Amniotic stem cell (primary cell): ENCODE results near the gene TRIM9.
A peak's percentile ranks its signal among the peaks of the same experiment; 100 is the strongest.

Experiments used
- DNase-seq: peaks from one replicate; lab custom pipeline; 2025; lab: John Stamatoyannopoulos, UW

The TRIM9 gene

GRCh38 chr14:51056421-51056820 is 38.5 kb downstream of the TRIM9 start:
- no peak for DNase-seq

DNA sequence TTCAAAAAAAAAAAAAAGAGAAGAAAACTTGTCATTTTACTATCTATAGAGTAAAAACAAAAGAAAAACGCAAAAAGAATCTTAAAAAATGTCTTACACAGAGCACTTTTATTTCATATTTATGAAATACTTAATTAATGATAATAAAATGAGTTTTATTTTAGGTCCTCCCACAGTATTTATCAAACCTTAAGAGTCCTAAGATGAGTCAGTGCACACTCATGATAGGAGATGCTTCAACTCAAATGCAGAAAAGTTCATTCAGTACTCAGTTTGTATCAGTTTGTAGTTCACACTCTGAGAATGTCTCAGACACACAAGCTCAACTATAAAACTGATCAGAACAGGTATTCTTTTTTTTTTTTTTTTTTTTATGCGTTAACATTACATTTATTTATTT is 41.7 kb downstream of the TRIM9 start:
- no peak for DNase-seq

- DNase-seq: no peak
Observed at GRCh38 chr14:51044961-51045360, 49.9 kb downstream of the TRIM9 start.

- no peak for DNase-seq
Observed at GRCh38 chr14:51041883-51042282, 53.0 kb downstream of the TRIM9 start.

- no peak for DNase-seq
Observed at GRCh38 chr14:51041108-51041531, 53.8 kb downstream of the TRIM9 start.

DNA sequence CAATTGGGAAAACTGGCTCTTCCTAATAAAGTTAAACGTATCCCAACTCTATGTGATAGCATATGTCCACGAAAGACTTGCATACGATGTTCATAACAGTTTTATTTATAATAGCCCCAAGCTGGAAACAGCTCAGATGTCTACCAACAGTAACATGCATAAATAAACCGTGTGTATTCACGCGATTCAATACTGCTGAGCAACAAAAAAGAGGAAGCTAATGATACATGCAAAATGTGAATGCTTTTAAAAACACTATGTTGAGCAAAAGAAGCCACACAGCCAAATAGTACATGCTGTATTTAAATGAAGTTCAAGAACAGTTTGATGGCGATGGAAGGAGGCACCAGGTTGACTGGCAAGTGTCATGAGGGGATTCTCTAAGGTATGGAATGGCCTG is 55.7 kb downstream of the TRIM9 start:
- DNase-seq: no peak

- DNase-seq: no peak
Observed at GRCh38 chr14:51035611-51036192, 59.2 kb downstream of the TRIM9 start.

GRCh38 chr14:51028851-51029754 is 65.8 kb downstream of the TRIM9 start:
- no peak for DNase-seq

- no peak for DNase-seq
Observed at GRCh38 chr14:51028361-51028760, 66.5 kb downstream of the TRIM9 start.

- DNase-seq: no peak
Observed at GRCh38 chr14:51024377-51024776, 70.5 kb downstream of the TRIM9 start.

DNA sequence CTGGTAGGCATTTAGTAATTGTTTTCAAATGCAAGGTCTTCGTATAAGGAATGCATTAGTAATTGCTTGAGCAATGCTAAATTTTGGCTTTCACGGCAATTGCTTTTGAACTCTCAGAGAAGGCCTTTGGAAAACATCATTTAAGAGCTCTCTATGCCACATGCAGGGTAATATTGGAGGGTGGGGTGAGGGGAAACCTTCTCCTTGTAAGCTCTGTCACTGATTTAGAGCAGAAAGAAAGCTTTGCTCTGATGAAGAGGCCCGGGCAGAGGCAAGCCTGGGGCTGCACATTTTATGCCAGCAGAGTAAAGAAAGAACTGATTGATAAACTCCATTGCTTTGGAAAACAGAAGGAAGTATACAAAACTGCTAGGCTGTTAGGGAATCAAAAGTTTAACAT is 70.9 kb downstream of the TRIM9 start:
- DNase-seq: no peak

DNA sequence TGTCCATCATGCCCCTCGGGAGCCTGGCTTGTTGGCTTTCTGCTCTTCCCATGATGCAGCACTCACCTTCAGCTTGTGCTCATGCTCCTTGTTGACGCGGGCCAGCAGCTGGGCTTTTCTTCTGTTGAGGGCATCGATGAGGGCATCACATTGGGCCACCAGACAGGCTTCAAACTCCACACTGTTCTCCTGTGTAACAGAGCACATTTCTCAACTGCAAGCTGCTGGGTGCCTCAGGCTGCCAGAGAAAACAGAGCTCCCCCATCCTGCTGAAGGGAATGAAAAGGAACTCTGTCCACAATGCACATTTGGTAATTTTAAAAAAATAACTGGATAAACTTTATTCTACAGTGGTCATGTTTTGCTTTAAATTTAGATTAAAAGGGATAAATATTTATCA is 72.1 kb downstream of the TRIM9 start:
- DNase-seq: no peak

GRCh38 chr14:51020024-51020710 is 74.7 kb downstream of the TRIM9 start:
- DNase-seq: no peak

DNA sequence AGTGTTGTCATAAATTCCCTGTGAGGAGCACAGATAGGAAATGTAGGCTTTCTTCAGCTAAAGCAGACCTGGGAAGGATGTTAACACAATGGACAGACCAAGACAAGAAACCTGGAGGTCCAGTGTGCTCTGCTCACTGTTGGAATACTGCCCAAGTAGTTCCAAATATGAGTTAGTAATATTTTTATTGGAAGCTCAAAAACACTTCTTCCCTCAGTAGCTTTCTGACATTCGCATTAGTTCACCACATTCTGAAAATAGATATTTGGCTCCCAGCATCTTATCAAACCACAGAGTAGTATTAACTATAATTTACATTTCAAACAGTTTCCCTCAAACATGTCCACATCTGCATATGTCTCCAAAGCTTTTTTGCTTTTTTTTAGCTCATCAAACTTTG is 75.8 kb downstream of the TRIM9 start:
- no peak for DNase-seq

DNA sequence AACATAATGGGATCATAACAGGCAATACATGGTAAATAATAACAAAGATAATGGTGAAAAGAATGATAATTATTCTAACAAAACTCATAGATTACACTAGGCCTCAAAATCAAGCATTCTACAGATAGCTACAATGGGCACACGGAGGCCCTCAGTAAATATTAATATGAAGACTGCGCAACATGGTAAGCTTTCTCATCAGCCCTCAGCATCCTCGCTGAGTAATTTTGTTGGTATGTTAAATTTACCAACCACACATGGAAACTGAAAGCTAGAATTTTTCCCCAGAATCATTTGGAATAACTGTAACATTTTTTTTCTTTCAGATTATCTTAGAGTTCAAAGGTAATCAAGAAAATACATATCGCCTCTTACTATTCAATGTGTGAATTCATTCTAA is 76.4 kb downstream of the TRIM9 start:
- no peak for DNase-seq

- no peak for DNase-seq
Observed at GRCh38 chr14:51014625-51015024, 80.3 kb downstream of the TRIM9 start.

DNA sequence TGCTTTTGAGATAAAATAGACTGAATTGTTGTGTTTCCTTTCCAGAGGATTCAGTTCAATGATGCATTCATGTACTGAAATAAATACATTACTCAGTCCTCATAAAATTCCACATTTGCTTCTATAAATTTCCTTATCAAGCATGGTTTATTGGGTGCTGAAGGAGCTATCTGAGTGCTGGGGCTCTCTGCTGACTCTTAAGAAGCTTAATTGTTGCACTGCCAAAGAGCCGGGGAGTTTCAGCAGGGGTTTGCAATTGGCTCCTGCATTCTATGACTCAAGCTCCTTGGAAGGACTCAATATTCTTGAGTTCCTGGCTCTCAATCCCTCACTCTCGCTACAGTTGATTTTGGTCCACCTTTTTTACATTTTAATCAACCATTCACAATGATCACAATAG is 80.8 kb downstream of the TRIM9 start:
- no peak for DNase-seq

GRCh38 chr14:51012055-51012454 is 82.8 kb downstream of the TRIM9 start:
- no peak for DNase-seq

- no peak for DNase-seq
Observed at GRCh38 chr14:51008446-51008845, 86.5 kb downstream of the TRIM9 start.

DNA sequence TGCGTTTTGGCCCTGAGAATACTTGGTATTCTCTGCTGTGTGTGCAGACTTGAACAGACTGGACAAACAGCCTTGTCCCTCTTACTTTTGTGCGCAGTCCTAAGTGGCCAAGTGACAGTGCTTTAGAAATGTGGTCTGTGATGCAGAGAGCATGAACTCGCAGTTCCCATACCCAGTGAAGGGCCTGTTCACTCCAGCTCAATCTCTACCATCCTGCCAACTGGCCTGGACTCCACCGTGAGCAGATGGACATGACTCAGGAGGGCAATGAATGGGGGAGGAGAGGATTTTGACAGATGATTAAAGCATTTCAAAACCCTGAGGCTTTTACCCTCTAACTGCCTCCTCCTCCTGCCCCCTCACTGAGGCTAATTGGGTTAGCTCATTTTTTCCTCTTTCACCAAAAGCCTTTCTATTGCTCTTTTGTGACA is 88.1 kb downstream of the TRIM9 start:
- peak; percentile 23 for DNase-seq

DNA sequence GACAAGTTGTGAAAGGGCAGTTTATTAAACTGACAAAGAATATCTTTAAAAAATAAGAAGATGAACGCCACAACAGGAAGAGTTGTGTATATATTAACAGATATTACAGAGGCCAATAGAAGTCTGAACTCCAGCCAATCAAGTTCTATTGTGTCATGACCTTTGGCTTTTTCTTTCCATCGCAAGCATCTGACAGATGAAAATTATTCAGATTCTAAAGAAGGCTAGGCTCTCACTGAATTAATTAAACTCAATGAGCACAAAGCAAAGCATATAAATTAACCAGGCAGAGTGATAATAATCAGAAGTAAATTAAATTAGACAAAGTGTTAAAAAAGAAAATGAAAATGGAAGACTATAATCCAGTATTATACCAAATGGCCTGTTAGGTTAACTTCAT is 88.6 kb downstream of the TRIM9 start:
- DNase-seq: no peak

DNA sequence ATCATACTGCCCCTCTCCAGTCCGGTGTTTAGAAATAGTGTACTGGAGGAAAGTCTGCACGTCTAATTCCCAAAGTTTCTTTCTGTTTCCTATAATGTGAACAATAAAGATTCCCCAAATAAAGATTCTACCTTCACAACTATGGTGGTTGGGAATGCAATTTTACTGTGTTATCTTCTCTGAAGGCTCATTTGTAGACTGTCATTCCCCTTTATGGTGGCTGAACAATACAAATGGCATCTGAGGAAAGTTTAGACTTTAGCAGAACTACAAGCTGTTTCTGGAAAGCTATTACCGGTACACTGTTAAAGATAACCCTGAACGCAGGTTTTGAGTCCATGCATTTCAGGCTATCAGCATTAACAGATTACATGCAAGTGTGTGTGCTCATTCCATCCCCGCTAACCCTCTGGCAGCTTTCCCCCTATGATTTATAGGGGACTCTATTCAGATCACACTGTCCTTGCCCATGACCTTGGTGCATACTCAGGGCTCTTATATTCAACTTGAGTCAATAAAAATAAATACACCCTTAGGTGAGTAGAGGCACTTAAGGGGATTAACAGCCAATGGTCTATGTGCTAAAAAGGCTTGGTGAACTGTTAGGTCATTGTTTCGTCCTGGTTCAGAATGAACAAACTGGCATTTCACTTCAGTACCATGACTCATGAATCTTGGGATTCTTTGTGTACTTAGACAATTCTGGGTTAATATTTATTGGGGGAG is 89.9 kb downstream of the TRIM9 start:
- DNase-seq: no peak
